Measurements from ENCODE around the gene INAVA. TPM values are rescaled to one million over a fixed set of nuclear protein-coding genes. Genes with fewer than 3 reads are reported as not detected.

Gene INAVA
- total and polyA plus RNA-seq, 2 of the 13 experiments (the other 11 are each of a cell fraction or from before 2014, with no cell fraction given) = 6.0 to 13.5 TPM

- no peak for TF ChIP-seq RNF2 (conservative IDR thresholded peaks at IDR 0.05; ENCODE audit: low read depth)
These were observed 36.9 kb upstream of the INAVA start (continued) for GRCh38 chr1:200857804-200858203.

GRCh38 chr1:200861937-200862647 is 32.6 kb upstream of the INAVA start:
- no peaks in the 10 kb centered on the region for H3K4me1 ChIP-seq (ENCODE audit: insufficient read depth, low read length)
- ChIA-PET POLR2A (no interaction called here), CTCF (ENCODE audit: low intra/inter-chr PET ratio, low total read pairs) (no interaction called here)
- no peak overlapping the region for H2AFZ ChIP-seq (ENCODE audit: low read length)
- intact Hi-C loops (cut with micrococcal nuclease; ENCODE audit: unreplicated experiment) = no loop called here
- no peak for DNase-seq (ENCODE audit: low spot score)
- no peaks in the 10 kb centered on the region for H3K9me3 ChIP-seq (ENCODE audit: low read length)
- no peak overlapping the region for H3K4me3 ChIP-seq (replicated peaks in 1 of 3; ENCODE audit: insufficient read depth in 1 of 3, low read depth in 2 of 3, low read length in 3 of 3)
- no peak overlapping the region for H3K9ac ChIP-seq (ENCODE audit: insufficient read depth, low read depth, low read length)
- 95% methylated on average over 2 of the region's 2 CpGs for WGBS (ENCODE audit: low lambda C conversion rate)
- in situ Hi-C loops (cut with HindIII; ENCODE audit: extremely low pct_ligation_motif_present, low pct_unique_long_range_greater_than_20kb) = no loop called here
- no peak for FAIRE-seq
- no peaks in the 10 kb centered on the region for H3K36me3 ChIP-seq (replicated peaks in 1 of 2; ENCODE audit: control insufficient read depth in 1 of 2, insufficient read depth in 2 of 2, low read length in 2 of 2)
- no peaks in the 10 kb centered on the region for H4K20me1 ChIP-seq (ENCODE audit: insufficient read depth, low read length)
- no peak for ATAC-seq
- no peak for TF ChIP-seq MTA1 (CRISPR knock-in tag; IDR thresholded peaks at IDR 0.05; ENCODE audit: borderline replicate concordance)
- TF ChIP-seq ZNF121 (CRISPR knock-in tag; IDR thresholded peaks at IDR 0.05) = no peak
- no peak for TF ChIP-seq MAFG (CRISPR knock-in tag; IDR thresholded peaks at IDR 0.05)
- TF ChIP-seq ZNF274 (CRISPR knock-in tag; IDR thresholded peaks at IDR 0.05) = no peak
- TF ChIP-seq ZNF432 (CRISPR knock-in tag; IDR thresholded peaks at IDR 0.05; ENCODE audit: borderline replicate concordance) = no peak
- no peak overlapping the region for H3K27ac ChIP-seq (ENCODE audit: extremely low read length, insufficient read depth, low read length)
- H3K79me2 ChIP-seq (ENCODE audit: insufficient read depth, low read length) = no peaks in the 10 kb centered on the region
- H3K4me2 ChIP-seq (ENCODE audit: low read depth, low read length) = no peak overlapping the region
- no TSS peak for BruUV-seq (replicated peaks)
- no peaks in the 10 kb centered on the region for H3K27me3 ChIP-seq (ENCODE audit: control insufficient read depth in 1 of 2, insufficient read depth in 2 of 2, low read length in 2 of 2)

GRCh38 chr1:200862713-200863415 is 31.8 kb upstream of the INAVA start:
- intact Hi-C loops (cut with micrococcal nuclease; ENCODE audit: unreplicated experiment) (no loop called here), in situ Hi-C loops (cut with HindIII; ENCODE audit: extremely low pct_ligation_motif_present, low pct_unique_long_range_greater_than_20kb) (no loop called here)
- H3K27ac ChIP-seq (ENCODE audit: extremely low read length, insufficient read depth, low read length) = no peak overlapping the region
- ChIA-PET POLR2A (no interaction called here), CTCF (ENCODE audit: low intra/inter-chr PET ratio, low total read pairs) (no interaction called here)
- ATAC-seq = no peak
- no peak for DNase-seq (ENCODE audit: low spot score)
- H3K79me2 ChIP-seq (ENCODE audit: insufficient read depth, low read length) = no peaks in the 10 kb centered on the region
- BruUV-seq (replicated peaks) = no TSS peak
- no peaks in the 10 kb centered on the region for H3K27me3 ChIP-seq (ENCODE audit: control insufficient read depth in 1 of 2, insufficient read depth in 2 of 2, low read length in 2 of 2)
- 98% methylated on average over 9 of the region's 9 CpGs for WGBS (ENCODE audit: low lambda C conversion rate)
- H4K20me1 ChIP-seq (ENCODE audit: insufficient read depth, low read length) = no peaks in the 10 kb centered on the region
- no peak overlapping the region for H3K4me3 ChIP-seq (replicated peaks in 1 of 3; ENCODE audit: insufficient read depth in 1 of 3, low read depth in 2 of 3, low read length in 3 of 3)
- H2AFZ ChIP-seq (ENCODE audit: low read length) = no peak overlapping the region
- no peak for FAIRE-seq
- no peaks in the 10 kb centered on the region for H3K36me3 ChIP-seq (replicated peaks in 1 of 2; ENCODE audit: control insufficient read depth in 1 of 2, insufficient read depth in 2 of 2, low read length in 2 of 2)
- H3K4me1 ChIP-seq (ENCODE audit: insufficient read depth, low read length) = no peaks in the 10 kb centered on the region
- H3K9me3 ChIP-seq (ENCODE audit: low read length) = no peaks in the 10 kb centered on the region
- H3K9ac ChIP-seq (ENCODE audit: insufficient read depth, low read depth, low read length) = no peak overlapping the region
- no peak overlapping the region for H3K4me2 ChIP-seq (ENCODE audit: low read depth, low read length)
- no peak for TF ChIP-seq AKNA (CRISPR knock-in tag; IDR thresholded peaks at IDR 0.05; ENCODE audit: borderline replicate concordance)
- TF ChIP-seq BRD4 (CRISPR knock-in tag; IDR thresholded peaks at IDR 0.05) = no peak
- TF ChIP-seq CAMTA2 (CRISPR knock-in tag; IDR thresholded peaks at IDR 0.05; ENCODE audit: borderline replicate concordance) = no peak
- TF ChIP-seq ZBTB8A (CRISPR knock-in tag; IDR thresholded peaks at IDR 0.05; ENCODE audit: borderline replicate concordance, low read depth) = no peak
- TF ChIP-seq MZF1 (CRISPR knock-in tag; IDR thresholded peaks at IDR 0.05; ENCODE audit: borderline replicate concordance) = no peak
